Measurements from ENCODE around the gene SAMD1. TPM values are rescaled to one million over a fixed set of nuclear protein-coding genes. Genes with fewer than 3 reads are reported as not detected.
A peak's percentile ranks its signal among the peaks of the same experiment; 100 is the strongest.

SAMD1 gene
- total and polyA plus RNA-seq, 9 of the 15 experiments (the other 6 are each of a cell fraction or from before 2014, with no cell fraction given), result 2.9 to 96.0 (median 43.5) TPM

DNA sequence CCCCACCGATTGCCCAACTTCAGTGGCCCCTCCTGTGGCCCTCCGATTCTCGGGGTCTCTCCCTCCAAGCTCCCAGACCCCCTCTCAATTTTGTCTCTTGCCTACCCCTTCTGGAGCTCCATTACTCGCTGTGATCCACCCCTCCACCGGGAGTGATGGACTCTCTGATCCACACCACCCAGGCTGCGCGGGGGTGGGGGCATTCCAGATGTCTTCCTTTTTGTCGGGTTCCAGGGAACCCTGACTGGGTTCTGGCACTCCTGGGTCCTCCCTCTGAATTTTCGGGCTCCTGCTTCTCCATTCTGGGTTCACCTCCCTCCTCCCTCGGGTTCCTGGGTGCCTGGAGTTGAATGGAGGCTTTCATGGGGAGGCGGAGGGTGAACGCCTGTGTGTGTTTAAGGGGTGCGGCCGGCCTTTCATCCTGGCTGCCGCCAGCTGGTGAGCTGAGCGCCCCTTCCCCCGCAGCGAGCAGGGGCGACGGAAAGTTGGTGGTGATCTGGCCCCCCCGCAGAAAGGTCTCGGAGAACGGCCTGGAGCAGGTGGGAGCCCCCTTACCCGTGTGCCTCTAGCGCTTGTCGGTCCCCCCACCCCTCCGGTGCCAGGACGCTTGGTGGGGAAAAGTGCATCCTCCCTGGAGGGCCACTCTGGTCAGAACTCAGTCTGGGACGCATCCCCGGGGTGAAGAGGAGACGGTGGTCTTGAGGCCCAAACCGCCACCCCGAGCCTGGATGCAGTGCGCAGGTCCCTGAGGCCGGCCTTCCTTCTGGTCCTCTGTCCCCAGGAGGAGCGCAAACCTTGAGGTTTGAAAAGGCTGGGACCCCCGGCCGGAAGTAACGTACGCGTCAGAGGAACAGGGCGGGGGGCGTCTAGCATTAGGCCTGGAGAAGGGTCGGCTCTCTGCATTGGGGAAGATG, 16.4 kb downstream of the SAMD1 start (continued):
- TF ChIP-seq, protein P1, sequence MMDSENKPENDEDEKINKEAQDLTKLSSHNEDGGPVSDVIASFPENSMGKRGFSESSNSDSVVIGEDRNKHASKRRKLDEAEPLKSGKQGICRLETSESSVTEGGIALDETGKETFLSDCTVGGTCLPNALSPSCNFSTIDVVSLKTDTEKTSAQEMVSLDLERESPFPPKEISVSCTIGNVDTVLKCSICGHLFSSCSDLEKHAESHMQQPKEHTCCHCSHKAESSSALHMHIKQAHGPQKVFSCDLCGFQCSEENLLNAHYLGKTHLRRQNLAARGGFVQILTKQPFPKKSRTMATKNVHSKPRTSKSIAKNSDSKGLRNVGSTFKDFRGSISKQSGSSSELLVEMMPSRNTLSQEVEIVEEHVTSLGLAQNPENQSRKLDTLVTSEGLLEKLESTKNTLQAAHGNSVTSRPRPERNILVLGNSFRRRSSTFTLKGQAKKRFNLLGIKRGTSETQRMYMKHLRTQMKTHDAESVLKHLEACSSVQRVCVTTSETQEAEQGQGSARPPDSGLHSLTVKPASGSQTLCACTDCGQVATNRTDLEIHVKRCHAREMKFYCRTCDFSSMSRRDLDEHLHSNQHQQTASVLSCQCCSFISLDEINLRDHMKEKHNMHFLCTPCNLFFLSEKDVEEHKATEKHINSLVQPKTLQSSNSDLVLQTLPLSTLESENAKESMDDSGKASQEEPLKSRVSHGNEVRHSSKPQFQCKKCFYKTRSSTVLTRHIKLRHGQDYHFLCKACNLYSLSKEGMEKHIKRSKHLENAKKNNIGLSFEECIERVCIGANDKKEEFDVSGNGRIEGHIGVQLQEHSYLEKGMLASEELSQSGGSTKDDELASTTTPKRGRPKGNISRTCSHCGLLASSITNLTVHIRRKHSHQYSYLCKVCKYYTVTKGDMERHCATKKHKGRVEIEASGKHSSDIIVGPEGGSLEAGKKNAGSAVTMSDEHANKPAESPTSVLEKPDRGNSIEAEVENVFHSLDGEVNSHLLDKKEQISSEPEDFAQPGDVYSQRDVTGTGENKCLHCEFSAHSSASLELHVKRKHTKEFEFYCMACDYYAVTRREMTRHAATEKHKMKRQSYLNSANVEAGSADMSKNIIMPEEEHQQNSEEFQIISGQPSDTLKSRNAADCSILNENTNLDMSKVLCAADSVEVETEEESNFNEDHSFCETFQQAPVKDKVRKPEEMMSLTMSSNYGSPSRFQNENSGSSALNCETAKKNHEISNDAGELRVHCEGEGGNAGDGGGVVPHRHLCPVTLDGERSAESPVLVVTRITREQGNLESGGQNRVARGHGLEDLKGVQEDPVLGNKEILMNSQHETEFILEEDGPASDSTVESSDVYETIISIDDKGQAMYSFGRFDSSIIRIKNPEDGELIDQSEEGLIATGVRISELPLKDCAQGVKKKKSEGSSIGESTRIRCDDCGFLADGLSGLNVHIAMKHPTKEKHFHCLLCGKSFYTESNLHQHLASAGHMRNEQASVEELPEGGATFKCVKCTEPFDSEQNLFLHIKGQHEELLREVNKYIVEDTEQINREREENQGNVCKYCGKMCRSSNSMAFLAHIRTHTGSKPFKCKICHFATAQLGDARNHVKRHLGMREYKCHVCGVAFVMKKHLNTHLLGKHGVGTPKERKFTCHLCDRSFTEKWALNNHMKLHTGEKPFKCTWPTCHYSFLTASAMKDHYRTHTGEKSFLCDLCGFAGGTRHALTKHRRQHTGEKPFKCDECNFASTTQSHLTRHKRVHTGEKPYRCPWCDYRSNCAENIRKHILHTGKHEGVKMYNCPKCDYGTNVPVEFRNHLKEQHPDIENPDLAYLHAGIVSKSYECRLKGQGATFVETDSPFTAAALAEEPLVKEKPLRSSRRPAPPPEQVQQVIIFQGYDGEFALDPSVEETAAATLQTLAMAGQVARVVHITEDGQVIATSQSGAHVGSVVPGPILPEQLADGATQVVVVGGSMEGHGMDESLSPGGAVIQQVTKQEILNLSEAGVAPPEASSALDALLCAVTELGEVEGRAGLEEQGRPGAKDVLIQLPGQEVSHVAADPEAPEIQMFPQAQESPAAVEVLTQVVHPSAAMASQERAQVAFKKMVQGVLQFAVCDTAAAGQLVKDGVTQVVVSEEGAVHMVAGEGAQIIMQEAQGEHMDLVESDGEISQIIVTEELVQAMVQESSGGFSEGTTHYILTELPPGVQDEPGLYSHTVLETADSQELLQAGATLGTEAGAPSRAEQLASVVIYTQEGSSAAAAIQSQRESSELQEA (IDR thresholded peaks at IDR 0.05; ENCODE audit: low read depth), result no peak
- TF ChIP-seq KDM4B (IDR thresholded peaks at IDR 0.05; ENCODE audit: borderline replicate concordance in 2 of 2, low read depth in 1 of 2) (no peak), KHSRP (IDR thresholded peaks at IDR 0.05) (no peak), ETV6 (IDR thresholded peaks at IDR 0.05; ENCODE audit: borderline replicate concordance in 1 of 2, low read depth in 2 of 2, low read length in 1 of 2) (no peak), ETV6 (CRISPR knock-in tag; IDR thresholded peaks at IDR 0.05; ENCODE audit: borderline replicate concordance) (no peak), ZNF174 (CRISPR knock-in tag; IDR thresholded peaks at IDR 0.05) (no peak), MAFG (tag; conservative IDR thresholded peaks at IDR 0.05) (no peak), ZKSCAN1 (IDR thresholded peaks at IDR 0.05; ENCODE audit: low read depth, low read length) (no peak), SP1 (CRISPR knock-in tag; IDR thresholded peaks at IDR 0.05) (no peak; the same call in 1 of the 2 replicates), KDM5B (IDR thresholded peaks at IDR 0.05; ENCODE audit: insufficient replicate concordance, low read depth, low read length) (peak; percentile 12), ZNF76 (CRISPR knock-in tag; IDR thresholded peaks at IDR 0.05; ENCODE audit: borderline replicate concordance) (no peak), ELF1 (tag; IDR thresholded peaks at IDR 0.05) (no peak), ZNF3 (CRISPR knock-in tag; IDR thresholded peaks at IDR 0.05) (no peak), KLF10 (CRISPR knock-in tag; IDR thresholded peaks at IDR 0.05) (no peak), U2AF2 (optimal IDR thresholded peaks at IDR 0.05; ENCODE audit: low read depth, low read length) (no peak), SAP30 (IDR thresholded peaks at IDR 0.05; ENCODE audit: borderline replicate concordance, insufficient read depth, low read depth, low read length, poor library complexity, severe bottlenecking) (peak; percentile 19), FOXA3 (CRISPR knock-in tag; conservative IDR thresholded peaks at IDR 0.05 in 1 of 2, IDR thresholded peaks at IDR 0.05 in 1 of 2) (peak; percentile 18 to 37; a peak in 3 of 4 replicates)
- TF ChIP-seq, protein P2, sequence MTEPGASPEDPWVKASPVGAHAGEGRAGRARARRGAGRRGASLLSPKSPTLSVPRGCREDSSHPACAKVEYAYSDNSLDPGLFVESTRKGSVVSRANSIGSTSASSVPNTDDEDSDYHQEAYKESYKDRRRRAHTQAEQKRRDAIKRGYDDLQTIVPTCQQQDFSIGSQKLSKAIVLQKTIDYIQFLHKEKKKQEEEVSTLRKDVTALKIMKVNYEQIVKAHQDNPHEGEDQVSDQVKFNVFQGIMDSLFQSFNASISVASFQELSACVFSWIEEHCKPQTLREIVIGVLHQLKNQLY (CRISPR knock-in tag; conservative IDR thresholded peaks at IDR 0.05), result no peak
